ENCODE measurements around the gene SEC24D. TPM values are rescaled to one million over a fixed set of nuclear protein-coding genes. Genes with fewer than 3 reads are reported as not detected.

Gene SEC24D
- total and polyA plus RNA-seq, 2 experiments from 2014 or later = 23.9 to 58.6 TPM

DNA sequence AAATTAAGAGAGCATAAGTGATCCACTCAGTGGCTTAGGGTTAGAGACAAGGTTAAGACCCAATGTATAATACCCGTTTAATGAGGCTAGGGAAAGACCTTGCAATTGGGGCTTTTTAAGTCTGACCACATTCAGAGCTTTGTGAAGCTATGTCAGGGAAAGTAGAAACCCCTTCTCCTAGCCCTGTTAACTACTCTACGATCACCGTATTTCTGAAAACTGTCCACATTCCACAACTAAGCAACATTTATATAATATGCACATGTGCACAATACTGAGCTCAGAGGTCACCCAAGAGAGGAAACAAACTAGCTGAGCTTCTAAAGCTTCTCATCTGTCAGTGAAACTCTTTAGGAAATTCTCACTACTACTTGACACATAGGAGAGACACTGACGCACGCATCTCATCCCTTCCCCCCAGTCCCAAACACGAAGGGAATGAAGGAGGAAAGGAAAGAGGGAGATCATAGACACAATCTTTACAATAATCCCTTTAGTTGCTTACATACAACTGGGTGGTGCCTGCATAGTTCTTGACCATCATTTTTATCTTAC is 94.5 kb downstream of the SEC24D start:
- H3K27me3 ChIP-seq = no peaks in the 10 kb centered on the region
- H3K4me1 ChIP-seq (ENCODE audit: low read depth) = peaks cover 24% of the 10 kb centered on the region
- H3K4me3 ChIP-seq = no peak overlapping the region
- H3K9me3 ChIP-seq (ENCODE audit: low read depth) = no peaks in the 10 kb centered on the region
- no peak overlapping the region for H3K27ac ChIP-seq
- H3K36me3 ChIP-seq = peaks cover 38% of the 10 kb centered on the region
- TF ChIP-seq, protein P1, sequence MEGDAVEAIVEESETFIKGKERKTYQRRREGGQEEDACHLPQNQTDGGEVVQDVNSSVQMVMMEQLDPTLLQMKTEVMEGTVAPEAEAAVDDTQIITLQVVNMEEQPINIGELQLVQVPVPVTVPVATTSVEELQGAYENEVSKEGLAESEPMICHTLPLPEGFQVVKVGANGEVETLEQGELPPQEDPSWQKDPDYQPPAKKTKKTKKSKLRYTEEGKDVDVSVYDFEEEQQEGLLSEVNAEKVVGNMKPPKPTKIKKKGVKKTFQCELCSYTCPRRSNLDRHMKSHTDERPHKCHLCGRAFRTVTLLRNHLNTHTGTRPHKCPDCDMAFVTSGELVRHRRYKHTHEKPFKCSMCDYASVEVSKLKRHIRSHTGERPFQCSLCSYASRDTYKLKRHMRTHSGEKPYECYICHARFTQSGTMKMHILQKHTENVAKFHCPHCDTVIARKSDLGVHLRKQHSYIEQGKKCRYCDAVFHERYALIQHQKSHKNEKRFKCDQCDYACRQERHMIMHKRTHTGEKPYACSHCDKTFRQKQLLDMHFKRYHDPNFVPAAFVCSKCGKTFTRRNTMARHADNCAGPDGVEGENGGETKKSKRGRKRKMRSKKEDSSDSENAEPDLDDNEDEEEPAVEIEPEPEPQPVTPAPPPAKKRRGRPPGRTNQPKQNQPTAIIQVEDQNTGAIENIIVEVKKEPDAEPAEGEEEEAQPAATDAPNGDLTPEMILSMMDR (IDR thresholded peaks at IDR 0.05; ENCODE audit: low read depth, low read length) = no peak
- peak in 1 of 2 donors; percentile 48 for DNase-seq (ENCODE audit: low read depth in 1 of 2, low spot score in 1 of 2)

- TF ChIP-seq, protein P1 (IDR thresholded peaks at IDR 0.05; ENCODE audit: low read depth, low read length) = peak; percentile 19
- Histone ChIP-seq H3K4me1 (ENCODE audit: low read depth) (peaks cover 19% of the 10 kb centered on the region), H3K27ac (no peak overlapping the region), H3K36me3 (peaks cover 43% of the 10 kb centered on the region), H3K27me3 (no peaks in the 10 kb centered on the region), H3K9me3 (ENCODE audit: low read depth) (no peaks in the 10 kb centered on the region), H3K4me3 (no peak overlapping the region)
- DNase-seq (ENCODE audit: low read depth in 1 of 2, low spot score in 1 of 2) = peak; percentile 45 to 55
Observed at GRCh38 chr4:118740869-118741268, 95.1 kb downstream of the SEC24D start.

DNA sequence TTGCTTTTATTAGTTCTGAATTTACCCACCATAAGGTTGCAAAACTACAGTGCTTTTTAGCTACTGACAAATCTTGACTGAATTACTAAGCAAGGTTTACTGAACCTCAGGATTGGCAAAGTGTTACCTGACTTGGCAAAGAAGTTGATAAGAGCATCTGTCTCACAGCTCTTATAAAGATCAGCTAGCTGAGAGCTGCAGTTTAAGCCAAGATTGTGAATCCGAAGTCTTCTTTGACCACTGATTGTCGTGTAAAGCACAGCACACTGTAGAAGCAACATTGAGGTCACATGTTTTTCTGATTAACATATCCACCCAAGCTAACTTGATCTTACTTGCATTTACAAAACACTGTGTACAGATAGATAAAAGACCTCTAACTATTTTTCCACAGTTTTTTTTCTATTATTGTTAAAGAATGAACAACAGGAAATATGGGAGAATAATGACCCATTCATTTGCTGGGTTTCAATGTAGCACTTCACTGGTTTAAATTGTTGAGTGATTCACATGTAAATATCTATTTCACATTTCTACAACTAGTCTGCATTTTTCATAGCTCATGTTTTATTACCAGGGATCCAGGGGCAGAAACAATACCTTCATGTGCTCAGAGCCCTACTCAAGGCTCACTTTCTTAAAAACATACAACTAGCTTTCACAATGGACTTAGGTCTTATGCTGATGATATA is 96.8 kb downstream of the SEC24D start:
- peaks cover 46% of the 10 kb centered on the region for H3K36me3 ChIP-seq
- H3K4me3 ChIP-seq = no peak overlapping the region
- H3K27me3 ChIP-seq = no peaks in the 10 kb centered on the region

GRCh38 chr4:118738090-118738489 is 97.8 kb downstream of the SEC24D start:
- TF ChIP-seq, protein P1 (IDR thresholded peaks at IDR 0.05; ENCODE audit: low read depth, low read length) = no peak
- Histone ChIP-seq H3K4me3 (no peak overlapping the region), H3K27ac (no peak overlapping the region), H3K27me3 (no peaks in the 10 kb centered on the region), H3K9me3 (ENCODE audit: low read depth) (no peaks in the 10 kb centered on the region), H3K4me1 (ENCODE audit: low read depth) (peaks cover 10% of the 10 kb centered on the region), H3K36me3 (peaks cover 45% of the 10 kb centered on the region)
- DNase-seq (ENCODE audit: low read depth in 1 of 2, low spot score in 1 of 2) = no peak

More for the DNA sequence above, 96.8 kb downstream of the SEC24D start:
- no peak for DNase-seq (ENCODE audit: low read depth in 1 of 2, low spot score in 1 of 2)
- peaks cover 10% of the 10 kb centered on the region for H3K4me1 ChIP-seq (ENCODE audit: low read depth)
- TF ChIP-seq, protein P1 (IDR thresholded peaks at IDR 0.05; ENCODE audit: low read depth, low read length) = no peak
- H3K9me3 ChIP-seq (ENCODE audit: low read depth) = no peaks in the 10 kb centered on the region
- H3K27ac ChIP-seq = no peak overlapping the region

GRCh38 chr4:118736900-118737299 is 99.0 kb downstream of the SEC24D start:
- TF ChIP-seq, protein P1 (IDR thresholded peaks at IDR 0.05; ENCODE audit: low read depth, low read length) = no peak
- Histone ChIP-seq H3K9me3 (ENCODE audit: low read depth) (no peaks in the 10 kb centered on the region), H3K4me1 (ENCODE audit: low read depth) (peaks cover 9% of the 10 kb centered on the region), H3K27ac (no peak overlapping the region), H3K4me3 (no peak overlapping the region), H3K27me3 (no peaks in the 10 kb centered on the region), H3K36me3 (peaks cover 53% of the 10 kb centered on the region)
- no peak for DNase-seq (ENCODE audit: low read depth in 1 of 2, low spot score in 1 of 2)

Measured in cardiac muscle cell (in vitro differentiated cells and primary cell).